ENCODE measurements around the gene PDGFB.

DNA sequence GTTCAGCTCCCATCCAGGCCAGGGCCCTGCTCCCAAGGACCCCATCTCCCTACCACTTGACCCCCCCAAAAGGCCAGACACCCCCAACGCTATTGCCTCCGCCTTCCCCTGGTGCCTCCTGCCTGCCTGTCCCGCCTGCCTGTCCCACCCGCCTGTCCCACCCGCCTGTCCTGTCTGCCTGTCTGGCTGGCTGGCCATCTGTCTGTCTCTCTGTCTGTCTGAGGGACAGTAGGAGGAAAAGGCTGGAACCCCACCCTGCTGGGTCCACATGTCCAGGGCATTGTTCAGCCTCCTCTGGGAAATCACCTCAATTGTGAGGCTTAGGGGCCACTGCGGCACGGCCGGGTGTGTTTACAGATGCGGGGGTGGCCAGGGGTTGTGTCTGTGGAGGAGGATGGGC, 67.0 kb downstream of the PDGFB start:
- TF ChIP-seq, protein P1, sequence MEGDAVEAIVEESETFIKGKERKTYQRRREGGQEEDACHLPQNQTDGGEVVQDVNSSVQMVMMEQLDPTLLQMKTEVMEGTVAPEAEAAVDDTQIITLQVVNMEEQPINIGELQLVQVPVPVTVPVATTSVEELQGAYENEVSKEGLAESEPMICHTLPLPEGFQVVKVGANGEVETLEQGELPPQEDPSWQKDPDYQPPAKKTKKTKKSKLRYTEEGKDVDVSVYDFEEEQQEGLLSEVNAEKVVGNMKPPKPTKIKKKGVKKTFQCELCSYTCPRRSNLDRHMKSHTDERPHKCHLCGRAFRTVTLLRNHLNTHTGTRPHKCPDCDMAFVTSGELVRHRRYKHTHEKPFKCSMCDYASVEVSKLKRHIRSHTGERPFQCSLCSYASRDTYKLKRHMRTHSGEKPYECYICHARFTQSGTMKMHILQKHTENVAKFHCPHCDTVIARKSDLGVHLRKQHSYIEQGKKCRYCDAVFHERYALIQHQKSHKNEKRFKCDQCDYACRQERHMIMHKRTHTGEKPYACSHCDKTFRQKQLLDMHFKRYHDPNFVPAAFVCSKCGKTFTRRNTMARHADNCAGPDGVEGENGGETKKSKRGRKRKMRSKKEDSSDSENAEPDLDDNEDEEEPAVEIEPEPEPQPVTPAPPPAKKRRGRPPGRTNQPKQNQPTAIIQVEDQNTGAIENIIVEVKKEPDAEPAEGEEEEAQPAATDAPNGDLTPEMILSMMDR (IDR thresholded peaks at IDR 0.05): no peak
- TF ChIP-seq POLR2A (IDR thresholded peaks at IDR 0.05) (no peak), POLR2AphosphoS5 (IDR thresholded peaks at IDR 0.05) (peak in 1 of 2 donors; percentile 74), EP300 (IDR thresholded peaks at IDR 0.05) (peak in 2 of 4 donors; percentile 70 to 84)

All from upper lobe of left lung (tissue), 4 donors.